ENCODE data around the gene BAK1.

The BAK1 gene

GRCh38 chr6:33616913-33617312 is 36.8 kb upstream of the BAK1 start:
- Histone ChIP-seq H2BK12ac (ENCODE audit: low read length in 2 of 2) (no peak overlapping the region), H3K79me1 (replicated peaks; ENCODE audit: low read length, poor library complexity, severe bottlenecking) (peaks cover 2% of the 10 kb centered on the region), H2BK15ac (ENCODE audit: low read depth, poor library complexity, severe bottlenecking) (no peak overlapping the region), H2AFZ (ENCODE audit: low read depth, low read length) (no peak overlapping the region), H4K8ac (ENCODE audit: low read length) (no peak overlapping the region), H2BK5ac (ENCODE audit: low read depth, low read length, poor library complexity, severe bottlenecking) (no peak overlapping the region), H3K4me1 (ENCODE audit: control insufficient read depth, insufficient read depth, low read depth, low read length) (peaks cover 13% of the 10 kb centered on the region), H3K9me3 (ENCODE audit: control insufficient read depth, low read length) (no peaks in the 10 kb centered on the region), H3K4ac (ENCODE audit: low read depth in 1 of 2, low read length in 2 of 2) (no peak overlapping the region), H4K91ac (ENCODE audit: low read length) (no peak overlapping the region), H3K23ac (ENCODE audit: low read length in 2 of 2) (no peak overlapping the region), H3K14ac (ENCODE audit: low read length in 2 of 2) (no peak overlapping the region), H3K27me3 (ENCODE audit: control insufficient read depth in 1 of 2, insufficient read depth in 1 of 2, low read length in 2 of 2) (no peaks in the 10 kb centered on the region), H3K4me3 (ENCODE audit: insufficient read depth in 1 of 2, low read depth in 1 of 2, low read length in 2 of 2) (no peak overlapping the region), H3K27ac (ENCODE audit: low read length, poor library complexity, severe bottlenecking) (no peak overlapping the region), H2BK120ac (ENCODE audit: low read depth, low read length) (no peak overlapping the region), H3K9ac (ENCODE audit: low read length) (no peak overlapping the region), H2AK5ac (ENCODE audit: low read length, severe bottlenecking) (no peak overlapping the region), H3K36me3 (ENCODE audit: control insufficient read depth in 1 of 2, insufficient read depth in 2 of 2, low read depth in 1 of 2, low read length in 2 of 2) (no peaks in the 10 kb centered on the region), H3K18ac (ENCODE audit: low read depth in 1 of 2, low read length in 2 of 2) (no peak overlapping the region), H3K4me2 (ENCODE audit: low read length, poor library complexity, severe bottlenecking) (no peak overlapping the region)
- DNase-seq = no peak
- WGBS = 100% methylated on average over 1 of the region's 4 CpGs

GRCh38 chr6:33616113-33616512 is 36.0 kb upstream of the BAK1 start:
- Histone ChIP-seq H3K4ac (ENCODE audit: low read depth in 1 of 2, low read length in 2 of 2) (no peak overlapping the region), H3K18ac (ENCODE audit: low read depth in 1 of 2, low read length in 2 of 2) (no peak overlapping the region), H3K27me3 (ENCODE audit: control insufficient read depth in 1 of 2, insufficient read depth in 1 of 2, low read length in 2 of 2) (no peaks in the 10 kb centered on the region), H3K4me2 (ENCODE audit: low read length, poor library complexity, severe bottlenecking) (no peak overlapping the region), H2AK5ac (ENCODE audit: low read length, severe bottlenecking) (no peak overlapping the region), H3K79me1 (replicated peaks; ENCODE audit: low read length, poor library complexity, severe bottlenecking) (peaks cover 2% of the 10 kb centered on the region), H2BK12ac (ENCODE audit: low read length in 2 of 2) (no peak overlapping the region), H2AFZ (ENCODE audit: low read depth, low read length) (no peak overlapping the region), H3K27ac (ENCODE audit: low read length, poor library complexity, severe bottlenecking) (no peak overlapping the region), H3K9me3 (ENCODE audit: control insufficient read depth, low read length) (no peaks in the 10 kb centered on the region), H3K4me3 (ENCODE audit: insufficient read depth in 1 of 2, low read depth in 1 of 2, low read length in 2 of 2) (no peak overlapping the region), H4K8ac (ENCODE audit: low read length) (no peak overlapping the region), H2BK15ac (ENCODE audit: low read depth, poor library complexity, severe bottlenecking) (no peak overlapping the region), H2BK120ac (ENCODE audit: low read depth, low read length) (no peak overlapping the region), H3K23ac (ENCODE audit: low read length in 2 of 2) (no peak overlapping the region), H3K4me1 (ENCODE audit: control insufficient read depth, insufficient read depth, low read depth, low read length) (peaks cover 7% of the 10 kb centered on the region), H3K36me3 (ENCODE audit: control insufficient read depth in 1 of 2, insufficient read depth in 2 of 2, low read depth in 1 of 2, low read length in 2 of 2) (no peaks in the 10 kb centered on the region), H2BK5ac (ENCODE audit: low read depth, low read length, poor library complexity, severe bottlenecking) (no peak overlapping the region), H4K91ac (ENCODE audit: low read length) (no peak overlapping the region), H3K9ac (ENCODE audit: low read length) (no peak overlapping the region), H3K14ac (ENCODE audit: low read length in 2 of 2) (no peak overlapping the region)
- DNase-seq = no peak
- WGBS = 86% methylated on average over 2 of the region's 2 CpGs

- Histone ChIP-seq H3K4me2 (ENCODE audit: low read length, poor library complexity, severe bottlenecking) (no peak overlapping the region), H3K23ac (ENCODE audit: low read length in 2 of 2) (no peak overlapping the region), H3K14ac (ENCODE audit: low read length in 2 of 2) (peak overlapping the region in 1 of 2 experiments; percentile 41), H3K4me1 (ENCODE audit: control insufficient read depth, insufficient read depth, low read depth, low read length) (peaks cover 23% of the 10 kb centered on the region), H3K4ac (ENCODE audit: low read depth in 1 of 2, low read length in 2 of 2) (no peak overlapping the region), H3K36me3 (ENCODE audit: control insufficient read depth in 1 of 2, insufficient read depth in 2 of 2, low read depth in 1 of 2, low read length in 2 of 2) (no peaks in the 10 kb centered on the region), H2BK12ac (ENCODE audit: low read length in 2 of 2) (peak overlapping the region in 1 of 2 experiments; percentile 37), H4K91ac (ENCODE audit: low read length) (no peak overlapping the region), H4K8ac (ENCODE audit: low read length) (no peak overlapping the region), H2AFZ (ENCODE audit: low read depth, low read length) (no peak overlapping the region), H2BK15ac (ENCODE audit: low read depth, poor library complexity, severe bottlenecking) (no peak overlapping the region), H3K18ac (ENCODE audit: low read depth in 1 of 2, low read length in 2 of 2) (no peak overlapping the region), H2AK5ac (ENCODE audit: low read length, severe bottlenecking) (no peak overlapping the region), H2BK5ac (ENCODE audit: low read depth, low read length, poor library complexity, severe bottlenecking) (no peak overlapping the region), H3K79me1 (replicated peaks; ENCODE audit: low read length, poor library complexity, severe bottlenecking) (no peaks in the 10 kb centered on the region), H2BK120ac (ENCODE audit: low read depth, low read length) (no peak overlapping the region), H3K27ac (ENCODE audit: low read length, poor library complexity, severe bottlenecking) (no peak overlapping the region), H3K9ac (ENCODE audit: low read length) (peak overlapping the region; percentile 74), H3K4me3 (ENCODE audit: insufficient read depth in 1 of 2, low read depth in 1 of 2, low read length in 2 of 2) (no peak overlapping the region), H3K27me3 (ENCODE audit: control insufficient read depth in 1 of 2, insufficient read depth in 1 of 2, low read length in 2 of 2) (no peaks in the 10 kb centered on the region), H3K9me3 (ENCODE audit: control insufficient read depth, low read length) (no peaks in the 10 kb centered on the region)
- no peak for DNase-seq
- 71% methylated on average over 8 of the region's 10 CpGs for WGBS
These were observed 33.7 kb upstream of the BAK1 start for GRCh38 chr6:33613795-33614168.

DNA sequence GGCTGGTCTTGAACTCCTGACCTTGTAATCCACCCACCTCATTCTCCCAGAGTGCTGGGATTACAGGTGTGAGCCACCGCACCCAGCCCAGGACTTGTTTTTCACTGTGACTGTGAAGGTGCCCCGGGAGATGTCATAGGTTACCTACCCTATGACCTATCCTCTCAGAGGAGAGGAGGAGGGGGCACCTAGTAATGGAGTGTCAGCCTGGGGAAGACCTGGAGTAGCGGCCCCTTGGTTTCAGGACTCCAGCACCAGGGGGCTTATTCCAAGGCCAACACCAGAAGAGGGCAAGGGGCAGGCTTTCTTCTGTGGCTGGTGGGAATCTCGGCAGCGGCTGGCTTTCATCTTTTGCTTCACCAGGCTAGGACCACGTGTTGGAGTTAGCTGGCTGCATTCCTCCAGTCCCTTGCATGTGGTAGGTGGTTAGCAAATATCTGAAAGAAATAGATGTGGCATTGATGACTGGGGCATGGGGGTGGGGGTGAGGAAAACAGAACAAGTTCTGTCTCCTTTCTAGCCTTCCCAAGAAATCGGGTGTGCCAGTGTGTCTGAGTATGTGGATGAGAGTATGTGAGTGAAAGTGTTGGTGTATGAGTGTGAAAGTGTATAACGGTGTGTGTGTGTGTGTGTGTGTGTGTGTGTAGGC is 33.2 kb upstream of the BAK1 start:
- H3K4me1 ChIP-seq (ENCODE audit: control insufficient read depth, insufficient read depth, low read depth, low read length) = peaks cover 26% of the 10 kb centered on the region
- H3K4ac ChIP-seq (ENCODE audit: low read depth in 1 of 2, low read length in 2 of 2) = no peak overlapping the region
- H3K4me2 ChIP-seq (ENCODE audit: low read length, poor library complexity, severe bottlenecking) = no peak overlapping the region
- H2BK5ac ChIP-seq (ENCODE audit: low read depth, low read length, poor library complexity, severe bottlenecking) = no peak overlapping the region
- no peaks in the 10 kb centered on the region for H3K27me3 ChIP-seq (ENCODE audit: control insufficient read depth in 1 of 2, insufficient read depth in 1 of 2, low read length in 2 of 2)
- no peak overlapping the region for H4K8ac ChIP-seq (ENCODE audit: low read length)
- no peak for DNase-seq
- H3K36me3 ChIP-seq (ENCODE audit: control insufficient read depth in 1 of 2, insufficient read depth in 2 of 2, low read depth in 1 of 2, low read length in 2 of 2) = no peaks in the 10 kb centered on the region
- no peak overlapping the region for H3K27ac ChIP-seq (ENCODE audit: low read length, poor library complexity, severe bottlenecking)
- peak overlapping the region in 1 of 2 experiments; percentile 37 for H2BK12ac ChIP-seq (ENCODE audit: low read length in 2 of 2)
- no peak overlapping the region for H2BK120ac ChIP-seq (ENCODE audit: low read depth, low read length)
- no peak overlapping the region for H3K18ac ChIP-seq (ENCODE audit: low read depth in 1 of 2, low read length in 2 of 2)
- no peak overlapping the region for H2AFZ ChIP-seq (ENCODE audit: low read depth, low read length)
- H3K23ac ChIP-seq (ENCODE audit: low read length in 2 of 2) = no peak overlapping the region
- H2BK15ac ChIP-seq (ENCODE audit: low read depth, poor library complexity, severe bottlenecking) = no peak overlapping the region
- H3K79me1 ChIP-seq (replicated peaks; ENCODE audit: low read length, poor library complexity, severe bottlenecking) = no peaks in the 10 kb centered on the region
- peak overlapping the region; percentile 74 for H3K9ac ChIP-seq (ENCODE audit: low read length)
- no peak overlapping the region for H4K91ac ChIP-seq (ENCODE audit: low read length)
- H3K4me3 ChIP-seq (ENCODE audit: insufficient read depth in 1 of 2, low read depth in 1 of 2, low read length in 2 of 2) = no peak overlapping the region
- H3K14ac ChIP-seq (ENCODE audit: low read length in 2 of 2) = peak overlapping the region in 1 of 2 experiments; percentile 41
- WGBS = 80% methylated on average over 6 of the region's 8 CpGs
- no peak overlapping the region for H2AK5ac ChIP-seq (ENCODE audit: low read length, severe bottlenecking)
- no peaks in the 10 kb centered on the region for H3K9me3 ChIP-seq (ENCODE audit: control insufficient read depth, low read length)

Data from mesenchymal stem cell (in vitro differentiated cells and primary cell).